ENCODE data around the gene FAM117B.
A peak's percentile ranks its signal among the peaks of the same experiment; 100 is the strongest.

The FAM117B gene

GRCh38 chr2:202634556-202635427 lies at the start of gene FAM117B:
TSS of gene FAM117B (plus strand) at chr2:202634969. CDS start at chr2:202635188, 219 bp downstream.
- H3K36me3 Mint-ChIP-seq: no peaks in the 10 kb centered on the region
- H3K4me3 Mint-ChIP-seq: peak within 1 kb of the TSS; percentile 97
- peaks cover 64% of the 10 kb centered on the region for H3K4me1 Mint-ChIP-seq
- H3K27me3 Mint-ChIP-seq: no peaks in the 10 kb centered on the region
- no peaks in the 10 kb centered on the region for H3K9me3 Mint-ChIP-seq
- peak within 1 kb of the TSS; percentile 99 for H3K27ac Mint-ChIP-seq

- no peak overlapping the region for H3K4me3 Mint-ChIP-seq
- no peaks in the 10 kb centered on the region for H3K27me3 Mint-ChIP-seq
- peaks cover 8% of the 10 kb centered on the region for H3K4me1 Mint-ChIP-seq
- no peaks in the 10 kb centered on the region for H3K36me3 Mint-ChIP-seq
- H3K27ac Mint-ChIP-seq: peak overlapping the region; percentile 20
- H3K9me3 Mint-ChIP-seq: no peaks in the 10 kb centered on the region
Observed at GRCh38 chr2:202588647-202589581, 45.9 kb upstream of the FAM117B start.

GRCh38 chr2:202589582-202589949 lies 45.2 kb upstream of the FAM117B start:
- H3K4me3 Mint-ChIP-seq: no peak overlapping the region
- no peaks in the 10 kb centered on the region for H3K9me3 Mint-ChIP-seq
- H3K4me1 Mint-ChIP-seq: peaks cover 8% of the 10 kb centered on the region
- no peak overlapping the region for H3K27ac Mint-ChIP-seq
- H3K36me3 Mint-ChIP-seq: no peaks in the 10 kb centered on the region
- no peaks in the 10 kb centered on the region for H3K27me3 Mint-ChIP-seq

GRCh38 chr2:202592566-202592965 lies 42.2 kb upstream of the FAM117B start:
- H3K36me3 Mint-ChIP-seq: no peaks in the 10 kb centered on the region
- H3K9me3 Mint-ChIP-seq: no peaks in the 10 kb centered on the region
- H3K27me3 Mint-ChIP-seq: no peaks in the 10 kb centered on the region
- no peak overlapping the region for H3K4me3 Mint-ChIP-seq
- H3K4me1 Mint-ChIP-seq: peaks cover 12% of the 10 kb centered on the region
- H3K27ac Mint-ChIP-seq: no peak overlapping the region

GRCh38 chr2:202599105-202599504 lies 35.7 kb upstream of the FAM117B start:
- H3K4me1 Mint-ChIP-seq: peaks cover 10% of the 10 kb centered on the region
- no peaks in the 10 kb centered on the region for H3K27me3 Mint-ChIP-seq
- no peaks in the 10 kb centered on the region for H3K36me3 Mint-ChIP-seq
- H3K9me3 Mint-ChIP-seq: no peaks in the 10 kb centered on the region
- no peak overlapping the region for H3K27ac Mint-ChIP-seq
- no peak overlapping the region for H3K4me3 Mint-ChIP-seq

- H3K27ac Mint-ChIP-seq: no peak overlapping the region
Observed at GRCh38 chr2:202599911-202600310, 34.9 kb upstream of the FAM117B start.

GRCh38 chr2:202604699-202605098 lies 30.1 kb upstream of the FAM117B start:
- peak overlapping the region; percentile 90 for H3K27ac Mint-ChIP-seq
- peaks cover 17% of the 10 kb centered on the region for H3K4me1 Mint-ChIP-seq
- H3K36me3 Mint-ChIP-seq: no peaks in the 10 kb centered on the region
- no peak overlapping the region for H3K4me3 Mint-ChIP-seq
- no peaks in the 10 kb centered on the region for H3K27me3 Mint-ChIP-seq
- H3K9me3 Mint-ChIP-seq: no peaks in the 10 kb centered on the region

More at GRCh38 chr2:202599911-202600310, 34.9 kb upstream of the FAM117B start:
- H3K36me3 Mint-ChIP-seq: no peaks in the 10 kb centered on the region
- H3K4me1 Mint-ChIP-seq: peaks cover 14% of the 10 kb centered on the region
- no peaks in the 10 kb centered on the region for H3K27me3 Mint-ChIP-seq
- H3K9me3 Mint-ChIP-seq: no peaks in the 10 kb centered on the region
- no peak overlapping the region for H3K4me3 Mint-ChIP-seq

- Mint-ChIP-seq H3K27ac (peak overlapping the region; percentile 90), H3K27me3 (no peaks in the 10 kb centered on the region)
Observed at GRCh38 chr2:202605174-202605573, 29.6 kb upstream of the FAM117B start.

GRCh38 chr2:202608142-202608852 lies 26.5 kb upstream of the FAM117B start:
- no peaks in the 10 kb centered on the region for H3K36me3 Mint-ChIP-seq
- H3K27me3 Mint-ChIP-seq: no peaks in the 10 kb centered on the region
- H3K27ac Mint-ChIP-seq: no peak overlapping the region
- H3K4me1 Mint-ChIP-seq: peaks cover 13% of the 10 kb centered on the region
- H3K4me3 Mint-ChIP-seq: no peak overlapping the region
- H3K9me3 Mint-ChIP-seq: no peaks in the 10 kb centered on the region

More at GRCh38 chr2:202605174-202605573, 29.6 kb upstream of the FAM117B start:
- Mint-ChIP-seq H3K4me1 (peaks cover 18% of the 10 kb centered on the region), H3K9me3 (no peaks in the 10 kb centered on the region), H3K36me3 (no peaks in the 10 kb centered on the region), H3K4me3 (peak overlapping the region; percentile 43)

GRCh38 chr2:202609381-202610145 lies 25.2 kb upstream of the FAM117B start:
- Mint-ChIP-seq H3K9me3 (no peaks in the 10 kb centered on the region), H3K36me3 (no peaks in the 10 kb centered on the region), H3K4me1 (peaks cover 12% of the 10 kb centered on the region), H3K27me3 (no peaks in the 10 kb centered on the region), H3K4me3 (no peak overlapping the region), H3K27ac (no peak overlapping the region)

- no peak overlapping the region for H3K27ac Mint-ChIP-seq
- no peak overlapping the region for H3K4me3 Mint-ChIP-seq
- H3K27me3 Mint-ChIP-seq: no peaks in the 10 kb centered on the region
- H3K9me3 Mint-ChIP-seq: no peaks in the 10 kb centered on the region
- no peaks in the 10 kb centered on the region for H3K36me3 Mint-ChIP-seq
- peaks cover 4% of the 10 kb centered on the region for H3K4me1 Mint-ChIP-seq
Observed at GRCh38 chr2:202610380-202610779, 24.4 kb upstream of the FAM117B start.

GRCh38 chr2:202612145-202612544 lies 22.6 kb upstream of the FAM117B start:
- Mint-ChIP-seq H3K27me3 (no peaks in the 10 kb centered on the region), H3K27ac (no peak overlapping the region), H3K36me3 (no peaks in the 10 kb centered on the region), H3K4me1 (peaks cover 4% of the 10 kb centered on the region), H3K9me3 (no peaks in the 10 kb centered on the region), H3K4me3 (no peak overlapping the region)

GRCh38 chr2:202613479-202613878 lies 21.3 kb upstream of the FAM117B start:
- Mint-ChIP-seq H3K4me3 (no peak overlapping the region), H3K4me1 (peaks cover 4% of the 10 kb centered on the region), H3K27me3 (no peaks in the 10 kb centered on the region), H3K36me3 (no peaks in the 10 kb centered on the region), H3K9me3 (no peaks in the 10 kb centered on the region), H3K27ac (no peak overlapping the region)

GRCh38 chr2:202624133-202624532 lies 10.6 kb upstream of the FAM117B start:
- no peaks in the 10 kb centered on the region for H3K9me3 Mint-ChIP-seq
- H3K27me3 Mint-ChIP-seq: no peaks in the 10 kb centered on the region
- H3K4me1 Mint-ChIP-seq: peaks cover 4% of the 10 kb centered on the region
- H3K27ac Mint-ChIP-seq: no peak overlapping the region
- no peaks in the 10 kb centered on the region for H3K36me3 Mint-ChIP-seq
- no peak overlapping the region for H3K4me3 Mint-ChIP-seq

- H3K4me1 Mint-ChIP-seq: peaks cover 14% of the 10 kb centered on the region
- no peak overlapping the region for H3K4me3 Mint-ChIP-seq
- H3K36me3 Mint-ChIP-seq: no peaks in the 10 kb centered on the region
- no peak overlapping the region for H3K27ac Mint-ChIP-seq
- no peaks in the 10 kb centered on the region for H3K9me3 Mint-ChIP-seq
- H3K27me3 Mint-ChIP-seq: no peaks in the 10 kb centered on the region
Observed at GRCh38 chr2:202627042-202627441, 7.7 kb upstream of the FAM117B start.

Measured in activated naive CD4-positive, alpha-beta T cell treated with anti-CD3 and anti-CD28 coated beads, Interleukin-2, amount 50 U/mL, for 24 hours (primary cell).